GM12872 (cell line): ENCODE results near the gene ELOB.

Experiments used
- TF ChIP-seq, protein P1 (sequence below): IDR thresholded peaks from 3 replicates; pipeline ENCODE4 v1.5.1; 2011; ENCODE audit warnings: low read depth, mild to moderate bottlenecking, low read length, moderate library complexity; ENCODE audit not compliant: insufficient read depth

The ELOB gene

DNA sequence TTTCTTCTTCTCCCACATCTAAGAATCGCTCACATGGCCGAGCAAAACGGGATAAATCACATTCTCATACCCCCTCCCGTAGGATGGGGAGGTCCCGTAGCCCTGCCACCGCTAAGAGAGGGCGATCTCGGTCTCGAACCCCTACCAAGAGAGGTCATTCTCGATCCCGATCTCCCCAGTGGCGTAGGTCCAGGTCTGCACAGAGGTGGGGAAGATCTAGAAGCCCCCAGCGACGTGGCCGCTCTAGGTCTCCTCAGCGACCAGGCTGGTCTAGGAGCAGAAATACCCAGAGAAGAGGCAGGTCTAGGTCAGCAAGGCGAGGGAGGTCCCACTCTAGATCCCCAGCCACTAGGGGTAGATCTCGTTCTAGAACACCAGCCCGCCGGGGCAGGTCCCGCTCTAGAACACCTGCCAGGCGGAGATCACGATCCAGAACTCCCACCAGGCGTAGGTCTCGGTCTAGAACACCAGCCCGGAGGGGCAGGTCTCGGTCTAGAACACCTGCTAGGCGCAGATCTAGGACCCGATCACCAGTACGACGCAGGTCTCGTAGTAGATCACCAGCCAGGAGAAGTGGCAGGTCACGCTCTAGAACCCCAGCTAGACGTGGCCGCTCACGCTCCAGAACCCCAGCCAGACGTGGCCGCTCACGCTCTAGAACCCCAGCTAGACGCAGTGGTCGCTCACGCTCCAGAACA, 15.0 kb downstream of the ELOB start:
- TF ChIP-seq, protein P1, sequence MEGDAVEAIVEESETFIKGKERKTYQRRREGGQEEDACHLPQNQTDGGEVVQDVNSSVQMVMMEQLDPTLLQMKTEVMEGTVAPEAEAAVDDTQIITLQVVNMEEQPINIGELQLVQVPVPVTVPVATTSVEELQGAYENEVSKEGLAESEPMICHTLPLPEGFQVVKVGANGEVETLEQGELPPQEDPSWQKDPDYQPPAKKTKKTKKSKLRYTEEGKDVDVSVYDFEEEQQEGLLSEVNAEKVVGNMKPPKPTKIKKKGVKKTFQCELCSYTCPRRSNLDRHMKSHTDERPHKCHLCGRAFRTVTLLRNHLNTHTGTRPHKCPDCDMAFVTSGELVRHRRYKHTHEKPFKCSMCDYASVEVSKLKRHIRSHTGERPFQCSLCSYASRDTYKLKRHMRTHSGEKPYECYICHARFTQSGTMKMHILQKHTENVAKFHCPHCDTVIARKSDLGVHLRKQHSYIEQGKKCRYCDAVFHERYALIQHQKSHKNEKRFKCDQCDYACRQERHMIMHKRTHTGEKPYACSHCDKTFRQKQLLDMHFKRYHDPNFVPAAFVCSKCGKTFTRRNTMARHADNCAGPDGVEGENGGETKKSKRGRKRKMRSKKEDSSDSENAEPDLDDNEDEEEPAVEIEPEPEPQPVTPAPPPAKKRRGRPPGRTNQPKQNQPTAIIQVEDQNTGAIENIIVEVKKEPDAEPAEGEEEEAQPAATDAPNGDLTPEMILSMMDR: no peak

DNA sequence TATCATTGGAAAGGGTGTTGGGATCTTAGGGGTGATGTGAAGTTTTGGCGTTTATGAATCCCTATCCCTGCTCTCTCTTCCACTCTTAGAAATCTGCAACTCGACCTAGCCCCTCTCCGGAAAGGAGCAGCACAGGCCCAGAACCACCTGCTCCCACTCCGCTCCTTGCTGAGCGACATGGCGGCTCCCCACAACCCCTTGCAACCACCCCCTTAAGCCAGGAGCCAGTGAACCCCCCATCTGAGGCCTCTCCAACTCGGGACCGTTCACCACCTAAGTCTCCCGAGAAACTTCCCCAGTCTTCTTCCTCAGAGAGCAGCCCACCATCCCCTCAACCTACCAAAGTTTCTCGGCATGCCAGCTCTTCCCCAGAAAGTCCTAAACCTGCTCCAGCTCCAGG, 15.6 kb downstream of the ELOB start:
- TF ChIP-seq, protein P1: no peak

DNA sequence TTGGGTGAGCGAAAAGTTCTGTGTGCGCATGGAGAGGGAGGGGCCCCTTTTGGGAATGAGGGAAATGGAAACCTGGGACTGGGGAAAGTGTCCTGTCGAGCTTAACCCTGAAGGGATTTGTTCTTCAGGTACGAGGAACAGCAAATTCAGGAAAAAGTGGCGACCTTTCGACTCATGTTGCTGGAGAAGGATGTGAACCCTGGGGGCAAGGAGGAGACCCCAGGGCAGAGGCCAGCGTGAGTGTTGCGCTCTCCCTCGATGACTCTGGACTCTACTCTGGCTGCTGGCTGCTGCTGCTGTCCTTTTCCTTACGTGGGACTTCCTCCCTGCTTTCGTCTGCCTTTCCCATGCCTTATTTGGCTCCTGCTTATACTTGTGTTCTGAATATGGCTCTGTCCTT, 19.7 kb downstream of the ELOB start:
- TF ChIP-seq, protein P1: no peak

DNA sequence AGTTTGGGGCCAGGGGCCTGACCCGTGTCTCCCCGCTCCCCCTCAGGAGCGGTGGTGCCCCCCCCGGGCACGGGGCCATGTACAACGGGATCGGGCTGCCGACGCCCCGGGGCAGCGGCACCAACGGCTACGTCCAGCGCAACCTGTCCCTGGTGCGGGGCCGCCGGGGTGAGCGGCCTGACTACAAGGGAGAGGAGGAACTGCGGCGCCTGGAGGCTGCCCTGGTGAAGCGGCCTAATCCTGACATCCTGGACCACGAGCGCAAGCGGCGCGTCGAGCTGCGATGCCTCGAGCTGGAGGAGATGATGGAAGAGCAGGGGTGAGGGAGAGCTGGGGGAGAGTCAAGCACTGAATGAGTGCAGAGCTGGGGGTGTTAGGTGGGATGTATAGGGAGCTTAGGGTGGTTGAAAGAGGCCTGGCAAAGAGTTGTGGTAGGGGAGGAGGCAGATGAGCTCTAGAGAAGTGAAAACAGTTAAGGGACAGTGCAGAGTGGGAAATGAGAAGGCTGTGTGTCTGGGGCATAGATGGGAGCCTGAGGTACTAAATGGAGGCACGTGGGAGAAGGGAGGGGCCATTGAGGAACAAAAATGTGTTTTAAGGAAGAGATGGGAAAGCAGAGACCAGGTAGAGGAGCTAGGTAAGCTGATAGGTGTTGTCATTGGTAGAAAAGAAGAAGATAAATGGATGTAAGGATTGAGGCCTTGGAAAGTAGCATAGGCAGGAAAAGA, 20.6 kb downstream of the ELOB start:
- TF ChIP-seq, protein P1: no peak

DNA sequence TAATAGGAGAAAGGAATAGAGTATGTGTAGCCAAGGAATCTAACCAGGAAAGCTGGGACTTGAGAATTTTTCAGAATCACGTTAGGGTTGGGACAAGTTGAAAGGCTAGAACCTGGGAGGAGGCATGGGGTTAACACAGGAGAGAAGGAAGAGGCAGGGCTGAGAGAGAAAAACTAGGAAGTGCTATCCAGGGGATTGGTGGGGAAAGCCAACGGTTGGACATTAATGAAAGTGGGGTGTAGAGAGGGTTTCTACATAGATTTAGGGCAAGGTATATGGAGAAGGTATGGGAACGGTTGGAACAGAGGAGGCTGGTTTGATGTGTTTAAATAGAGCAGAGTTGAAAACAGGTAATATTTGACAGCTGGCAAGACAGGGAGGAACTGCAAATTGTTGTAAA, 21.9 kb downstream of the ELOB start:
- TF ChIP-seq, protein P1: no peak

DNA sequence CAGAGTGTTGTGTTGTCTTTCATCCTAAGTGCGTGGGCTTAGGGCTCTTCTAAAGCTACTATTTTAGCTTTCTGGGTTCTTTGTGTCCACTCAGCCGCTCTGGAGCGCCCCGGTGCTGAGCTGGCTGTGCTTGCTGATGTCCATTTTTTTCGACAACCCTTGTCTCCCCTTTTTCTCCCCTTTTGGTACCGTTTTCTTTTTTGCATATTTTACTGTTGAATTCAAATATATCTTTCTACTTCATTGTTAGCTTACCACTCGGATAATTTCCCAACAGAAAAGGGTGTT, 23.4 kb downstream of the ELOB start:
- TF ChIP-seq, protein P1: no peak

DNA sequence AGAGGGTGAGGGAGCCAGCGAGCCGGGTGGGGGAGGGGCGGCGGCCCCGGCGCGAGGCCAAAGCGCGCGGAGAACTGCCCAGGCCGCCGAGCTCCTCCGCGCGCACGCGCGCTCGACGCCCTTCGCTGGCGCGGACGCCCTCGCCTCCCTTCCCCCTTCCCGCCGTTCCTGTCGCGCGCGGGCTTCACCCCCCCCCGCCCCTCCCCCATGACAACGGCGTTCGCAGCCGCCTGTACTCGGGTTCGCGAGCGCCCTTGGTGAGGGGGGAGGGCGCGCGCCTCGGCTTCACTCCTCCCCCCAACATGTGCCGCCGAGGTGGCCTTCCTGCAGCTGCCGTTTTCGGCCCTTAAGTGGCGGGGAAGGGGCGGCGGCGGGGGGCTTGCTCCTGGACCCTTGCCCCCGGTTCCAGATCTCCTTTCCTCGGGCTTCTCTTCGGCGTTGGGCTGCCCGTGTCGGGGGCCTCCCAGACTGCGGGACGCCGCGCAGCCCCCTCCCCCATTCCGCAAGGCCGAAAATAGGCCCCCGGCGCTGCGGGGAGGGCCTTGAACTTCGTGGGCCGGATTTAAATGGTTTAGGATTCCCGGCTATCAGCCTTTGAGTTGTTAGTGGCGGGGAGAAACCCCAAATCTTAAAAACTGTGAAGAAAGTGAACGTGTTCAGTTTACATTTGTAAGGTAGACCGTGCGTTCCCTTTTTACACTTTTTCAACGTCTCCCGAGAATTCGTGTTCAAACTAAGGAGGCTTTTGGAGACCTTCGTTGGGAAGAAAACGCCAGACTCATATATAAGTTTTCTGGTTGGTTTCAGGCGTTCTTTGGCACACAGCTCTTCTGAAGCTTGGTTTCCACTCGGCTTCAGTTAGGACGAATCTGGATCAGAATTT, 24.0 kb downstream of the ELOB start:
- TF ChIP-seq, protein P1: no peak
